ENCODE measurements around the gene XCL2. TPM values are rescaled to one million over a fixed set of nuclear protein-coding genes. Genes with fewer than 3 reads are reported as not detected.
"Not testable (repeated sequence)": the region's sequence is repeated elsewhere in the genome, so short reads cannot be mapped to it uniquely, and the experiment has no call there.

The XCL2 gene
- total RNA-seq, 1 donor from 2014 or later: not detected

DNA sequence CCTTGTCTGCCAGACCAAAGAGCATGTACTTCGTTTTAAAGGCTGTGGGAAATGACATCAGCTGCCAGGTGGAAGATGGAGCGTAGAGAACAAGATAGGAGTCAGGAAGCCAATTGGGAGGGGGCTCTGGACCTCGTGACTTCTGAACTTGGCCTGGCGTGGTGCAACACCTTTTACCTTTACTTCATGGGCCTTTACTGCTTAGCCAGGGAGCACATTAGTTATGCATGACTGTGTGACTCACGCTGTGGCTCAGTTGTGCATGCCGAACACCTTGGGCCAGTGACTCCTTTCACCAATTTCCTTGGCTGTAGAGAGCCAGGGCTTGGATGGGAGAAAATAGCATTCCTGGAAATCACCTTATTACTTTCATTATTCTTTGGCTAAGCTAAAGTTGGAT is 39.8 kb upstream of the XCL2 start:
- no peak overlapping the region for H3K4me3 ChIP-seq (ENCODE audit: low read depth, low read length)
- H3K27me3 ChIP-seq (ENCODE audit: control insufficient read depth, insufficient read depth, low read length): no peaks in the 10 kb centered on the region
- TF ChIP-seq, protein P1, sequence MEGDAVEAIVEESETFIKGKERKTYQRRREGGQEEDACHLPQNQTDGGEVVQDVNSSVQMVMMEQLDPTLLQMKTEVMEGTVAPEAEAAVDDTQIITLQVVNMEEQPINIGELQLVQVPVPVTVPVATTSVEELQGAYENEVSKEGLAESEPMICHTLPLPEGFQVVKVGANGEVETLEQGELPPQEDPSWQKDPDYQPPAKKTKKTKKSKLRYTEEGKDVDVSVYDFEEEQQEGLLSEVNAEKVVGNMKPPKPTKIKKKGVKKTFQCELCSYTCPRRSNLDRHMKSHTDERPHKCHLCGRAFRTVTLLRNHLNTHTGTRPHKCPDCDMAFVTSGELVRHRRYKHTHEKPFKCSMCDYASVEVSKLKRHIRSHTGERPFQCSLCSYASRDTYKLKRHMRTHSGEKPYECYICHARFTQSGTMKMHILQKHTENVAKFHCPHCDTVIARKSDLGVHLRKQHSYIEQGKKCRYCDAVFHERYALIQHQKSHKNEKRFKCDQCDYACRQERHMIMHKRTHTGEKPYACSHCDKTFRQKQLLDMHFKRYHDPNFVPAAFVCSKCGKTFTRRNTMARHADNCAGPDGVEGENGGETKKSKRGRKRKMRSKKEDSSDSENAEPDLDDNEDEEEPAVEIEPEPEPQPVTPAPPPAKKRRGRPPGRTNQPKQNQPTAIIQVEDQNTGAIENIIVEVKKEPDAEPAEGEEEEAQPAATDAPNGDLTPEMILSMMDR (IDR thresholded peaks at IDR 0.05; ENCODE audit: insufficient read depth, low read length, poor library complexity, severe bottlenecking): no peak
- peak; percentile 78 for DNase-seq (ENCODE audit: low read depth)
- H3K36me3 ChIP-seq (ENCODE audit: control insufficient read depth, insufficient read depth, low read length): no peaks in the 10 kb centered on the region

GRCh38 chr1:168582688-168583336 is 39.0 kb upstream of the XCL2 start:
- Histone ChIP-seq H3K27me3 (ENCODE audit: control insufficient read depth, insufficient read depth, low read length) (no peaks in the 10 kb centered on the region), H3K4me3 (ENCODE audit: low read depth, low read length) (no peak overlapping the region), H3K36me3 (ENCODE audit: control insufficient read depth, insufficient read depth, low read length) (no peaks in the 10 kb centered on the region)
- DNase-seq (ENCODE audit: low read depth): peak; percentile 82
- TF ChIP-seq, protein P1 (IDR thresholded peaks at IDR 0.05; ENCODE audit: insufficient read depth, low read length, poor library complexity, severe bottlenecking): no peak

DNA sequence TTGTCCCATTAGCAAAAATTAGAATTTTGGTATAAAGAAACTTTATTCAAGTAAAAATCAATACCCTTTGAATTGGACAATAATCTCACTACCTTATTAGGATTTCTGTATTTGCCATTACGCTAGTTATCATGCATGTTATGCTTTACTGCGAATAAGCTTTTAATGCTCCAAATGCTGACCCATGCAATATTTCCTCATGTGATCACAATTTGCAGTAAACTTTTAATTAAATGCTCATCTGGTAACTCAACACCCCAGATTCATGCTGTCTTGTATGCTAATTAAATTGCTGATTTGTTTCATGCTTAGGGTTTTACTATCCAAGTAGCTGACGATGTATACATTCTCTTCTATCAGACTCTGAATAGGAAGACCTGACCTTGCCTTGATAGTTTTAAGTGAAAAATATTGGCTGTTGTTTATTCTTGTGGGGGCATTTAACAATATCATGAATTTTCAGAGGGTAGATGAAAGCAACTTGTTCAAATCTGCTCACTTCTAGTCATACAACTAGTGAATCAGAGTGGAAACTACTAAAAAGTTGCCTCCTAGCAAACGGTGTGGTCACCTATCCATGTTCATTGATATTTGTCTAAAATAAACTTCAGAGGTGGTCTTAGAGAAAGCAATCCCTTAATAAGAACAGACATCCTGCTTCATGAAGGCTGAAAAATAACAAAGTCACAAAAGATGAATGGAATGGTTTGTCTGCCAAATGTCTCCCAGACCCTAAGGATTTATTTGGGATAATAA is 38.2 kb upstream of the XCL2 start:
- Histone ChIP-seq H3K4me3 (ENCODE audit: low read depth, low read length) (no peak overlapping the region), H3K36me3 (ENCODE audit: control insufficient read depth, insufficient read depth, low read length) (no peaks in the 10 kb centered on the region), H3K27me3 (ENCODE audit: control insufficient read depth, insufficient read depth, low read length) (no peaks in the 10 kb centered on the region)
- DNase-seq (ENCODE audit: low read depth): no peak
- TF ChIP-seq, protein P1 (IDR thresholded peaks at IDR 0.05; ENCODE audit: insufficient read depth, low read length, poor library complexity, severe bottlenecking): no peak

- not testable (repeated sequence) for DNase-seq (ENCODE audit: low read depth); H3K4me3 ChIP-seq (ENCODE audit: low read depth, low read length); H3K27me3 ChIP-seq (ENCODE audit: control insufficient read depth, insufficient read depth, low read length); H3K36me3 ChIP-seq (ENCODE audit: control insufficient read depth, insufficient read depth, low read length)
Measured at GRCh38 chr1:168580991-168581390, 37.2 kb upstream of the XCL2 start.

DNA sequence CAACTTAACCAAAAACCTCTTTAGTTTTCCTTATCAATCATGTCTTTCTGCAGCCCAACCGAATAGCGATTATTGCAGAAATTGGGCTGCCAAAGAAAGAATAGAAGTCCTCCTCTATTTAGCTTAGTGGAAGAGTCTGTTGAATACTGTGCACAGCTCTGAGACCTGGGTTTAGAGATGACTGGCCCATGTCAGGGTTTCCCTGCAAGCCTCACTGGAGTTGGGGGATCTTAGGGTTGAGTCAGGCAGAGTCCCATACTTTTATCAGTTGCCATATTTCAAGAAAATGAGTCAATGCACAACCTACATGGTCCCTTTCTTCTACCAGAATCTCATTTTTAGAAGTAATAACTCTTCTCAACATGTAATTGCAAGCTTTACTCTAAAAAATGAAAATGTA is 36.5 kb upstream of the XCL2 start:
- not testable (repeated sequence) for H3K36me3 ChIP-seq (ENCODE audit: control insufficient read depth, insufficient read depth, low read length); H3K4me3 ChIP-seq (ENCODE audit: low read depth, low read length); H3K27me3 ChIP-seq (ENCODE audit: control insufficient read depth, insufficient read depth, low read length); DNase-seq (ENCODE audit: low read depth)

- H3K27me3 ChIP-seq (ENCODE audit: control insufficient read depth, insufficient read depth, low read length); H3K36me3 ChIP-seq (ENCODE audit: control insufficient read depth, insufficient read depth, low read length); H3K4me3 ChIP-seq (ENCODE audit: low read depth, low read length); DNase-seq (ENCODE audit: low read depth): not testable (repeated sequence)
Measured at GRCh38 chr1:168578531-168579185, 34.9 kb upstream of the XCL2 start.

- not testable (repeated sequence) for H3K27me3 ChIP-seq (ENCODE audit: control insufficient read depth, insufficient read depth, low read length); H3K4me3 ChIP-seq (ENCODE audit: low read depth, low read length); DNase-seq (ENCODE audit: low read depth); H3K36me3 ChIP-seq (ENCODE audit: control insufficient read depth, insufficient read depth, low read length)
Measured at GRCh38 chr1:168576245-168576688, 32.5 kb upstream of the XCL2 start, which contains the start of gene XCL1. XCL1 (plus strand) TSS chr1:168576605; CDS start chr1:168576638, 33 bp downstream.

- H3K27me3 ChIP-seq (ENCODE audit: control insufficient read depth, insufficient read depth, low read length); H3K4me3 ChIP-seq (ENCODE audit: low read depth, low read length); DNase-seq (ENCODE audit: low read depth); H3K36me3 ChIP-seq (ENCODE audit: control insufficient read depth, insufficient read depth, low read length): not testable (repeated sequence)
Measured at GRCh38 chr1:168574234-168574633, 30.4 kb upstream of the XCL2 start.
